Heart left ventricle (tissue), 16 donors: ENCODE data around the gene UBD. TPM values are rescaled to one million over a fixed set of nuclear protein-coding genes. Genes with fewer than 3 reads are reported as not detected.

Source experiments
- ATAC-seq, 4 donors: fragments of 200-7000 bp; cut with Tn5 transposase; one replicate each; pipeline ENCODE4 v1.9.1; 2020 to 2022; ENCODE audit warnings: moderate library complexity in 4 of 4, mild to moderate bottlenecking in 3 of 4, moderate number of reproducible peaks in 1 of 4
- DNase-seq, 5 donors: peaks; one replicate each; pipeline ENCODE4 v3.0.0-alpha.2; 2020
- H3K27ac ChIP-seq, 12 donors: fragments of 200-600 bp; sonication (generic) in 4 of 12; one replicate each; pipeline versions ENCODE4 v1.5.0 to v1.8.0; 2016 to 2022; ENCODE audit warnings: mild to moderate bottlenecking in 2 of 12
- H3K27me3 ChIP-seq, 9 donors: fragments of 200-600 bp; sonication (generic) in 2 of 9; one replicate each; pipeline versions ENCODE4 v1.5.1 to v1.8.0; 2016 to 2022; ENCODE audit warnings: mild to moderate bottlenecking in 3 of 9
- H3K36me3 ChIP-seq, 9 donors: fragments of 200-600 bp; sonication (generic) in 2 of 9; one replicate each; pipeline versions ENCODE4 v1.5.0 to v1.8.0; 2018 to 2022; ENCODE audit warnings: mild to moderate bottlenecking in 2 of 9
- H3K4me1 ChIP-seq, 12 donors: fragments of 200-600 bp; sonication (generic) in 4 of 12; one replicate each; pipeline versions ENCODE4 v1.5.0 to v1.8.0; 2016 to 2022; ENCODE audit warnings: mild to moderate bottlenecking in 3 of 12
- H3K4me3 ChIP-seq, 12 donors: fragments of 200-600 bp; sonication (generic) in 4 of 12; one replicate each; pipeline versions ENCODE4 v1.5.0 to v1.8.0; 2017 to 2022; ENCODE audit warnings: mild to moderate bottlenecking in 9 of 12, moderate library complexity in 4 of 12
- H3K9me3 ChIP-seq, 12 donors: fragments of 200-600 bp; sonication (generic) in 4 of 12; one replicate each; pipeline versions ENCODE4 v1.5.0 to v1.8.0; 2016 to 2022; ENCODE audit warnings: mild to moderate bottlenecking in 1 of 12
- POLR2A ChIP-seq, 2 donors: fragments of 450-650 bp; IDR thresholded peaks; one replicate each; pipeline ENCODE4 v1.6.1; 2017; ENCODE audit warnings: antibody characterized with exemption in 2 of 2, mild to moderate bottlenecking in 2 of 2, moderate library complexity in 2 of 2
- WGBS, 4 donors: extraction: QIAGEN DNeasy Blood & Tissue Kit in 2 of 4; methylation state at CpG; one replicate each; pipeline versions ENCODE4 v1.1.5 to v1.1.7; 2013 to 2018; 5-methylcytosine and 5-hydroxymethylcytosine counted together
- intact Hi-C, 10 donors: fragments of 100-400 bp; cut with DNase I; formaldehyde crosslinking; loops; one replicate each; pipeline versions ENCODE4 v1.11.1 to v1.14.2; 2022
- polyA plus RNA-seq, 2 donors: library from polyadenylated mRNA; stranded (reverse); fragments of 200-250 nt; gene quantifications; one replicate each; pipeline ENCODE4 v1.2.3, GENCODE V29; 2013
- total RNA-seq, 9 donors: library from RNA; depleted of rRNA in 2 of 9; stranded (reverse); fragments of >200 nt in 2 of 9; fragmentation: NEBNext Ultra II Directional in 3 of 9; extraction: Animal tissue kit (Norgen Biotek cat#: 25700) in 3 of 9; gene quantifications; one replicate each; pipeline versions ENCODE4 v1.1.0 to v1.2.4, GENCODE V29; 2016 to 2023
- TF ChIP-seq, protein P1 (sequence below), 12 donors: fragments of 200-600 bp; sonication (generic) in 4 of 12; IDR thresholded peaks; one replicate each; pipeline versions ENCODE4 v1.5.0 to v1.8.0; 2018 to 2022; ENCODE audit warnings: antibody characterized with exemption in 12 of 12, mild to moderate bottlenecking in 5 of 12
- donor health status: ischemic (EF 13 %, LVEDD 7.1; RV severe dilation, severe dysfunction).
- donor health status: healthy with polysubstance abuse.
- donor health status: DM: no; HTN: yes; CAD: no.
- donor health status: DM: no; HTN: no; CAD: no.
- donor health status: ischemic (EF 25% LVEDD 6.9; RV normal size, moderate dysfunction).
- donor health status: ischemic (EF 25% LVEDD 5.7; RV mildly dilated, moderate dysfunction).
- donor health status: healthy.
- donor health status: DM: yes; HTN: yes; CAD: no.
- donor health status: ischemic (EF 35%, LVEDD 5.7; RV mildly dilated, moderate dysfunction).
- donor health status: nonischemic (EF 11% LVEDD 7.7; RV severe dilation, severe dysfunction).
- donor health status: DM: yes; HTN: yes; CAD: no.
- donor health status: PGD.
- donor health status: ischemic (EF 29% LVEDD 5.4; RV normal size, mild dysfunction).
- donor health status: nonischemic (EF 23%, LVEDD 6.1; RV moderate dilation, normal function).

UBD gene
- total and polyA plus RNA-seq, 11 donors = 0.21 to 61.7 (median 5.9) TPM; not detected in 7

DNA sequence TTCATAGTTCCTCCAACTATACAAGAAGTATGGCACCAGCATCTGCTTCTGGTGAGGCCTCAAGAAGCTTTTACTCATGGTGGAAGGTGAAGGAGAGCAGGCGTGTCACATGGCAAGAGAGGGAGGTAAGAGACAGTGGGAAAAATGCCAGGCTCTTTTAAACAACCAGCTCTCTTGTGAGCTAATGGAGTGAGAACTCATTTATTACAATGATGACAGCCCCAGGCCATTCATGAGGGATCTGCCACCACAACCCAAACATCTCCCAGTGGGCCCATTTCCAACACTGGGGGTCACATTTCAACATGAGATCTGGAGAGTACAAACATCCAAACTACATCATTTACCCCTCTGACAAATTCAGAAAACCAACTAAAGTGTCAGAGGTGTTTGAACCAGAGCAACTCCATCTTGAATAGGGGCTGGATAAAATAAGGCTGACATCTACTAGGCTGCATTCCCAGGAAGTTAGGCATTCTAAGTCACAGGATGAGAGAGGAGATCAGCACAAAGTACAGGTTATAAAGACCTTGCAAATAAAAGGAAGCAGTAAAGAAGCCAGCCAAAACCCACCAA, 2.2 kb upstream of the UBD start:
- H3K27ac ChIP-seq = no peak overlapping the region
- no peak overlapping the region for H3K4me3 ChIP-seq
- H3K36me3 ChIP-seq = no peaks in the 10 kb centered on the region
- no peak for DNase-seq
- no peaks in the 10 kb centered on the region for H3K4me1 ChIP-seq
- intact Hi-C loops = no loop called here
- WGBS, 4 donors = 72 to 86% (median 79%) methylated on average over 1 of the region's 1 CpG
- no peak for ATAC-seq
- no peaks in the 10 kb centered on the region for H3K9me3 ChIP-seq
- TF ChIP-seq, protein P1, sequence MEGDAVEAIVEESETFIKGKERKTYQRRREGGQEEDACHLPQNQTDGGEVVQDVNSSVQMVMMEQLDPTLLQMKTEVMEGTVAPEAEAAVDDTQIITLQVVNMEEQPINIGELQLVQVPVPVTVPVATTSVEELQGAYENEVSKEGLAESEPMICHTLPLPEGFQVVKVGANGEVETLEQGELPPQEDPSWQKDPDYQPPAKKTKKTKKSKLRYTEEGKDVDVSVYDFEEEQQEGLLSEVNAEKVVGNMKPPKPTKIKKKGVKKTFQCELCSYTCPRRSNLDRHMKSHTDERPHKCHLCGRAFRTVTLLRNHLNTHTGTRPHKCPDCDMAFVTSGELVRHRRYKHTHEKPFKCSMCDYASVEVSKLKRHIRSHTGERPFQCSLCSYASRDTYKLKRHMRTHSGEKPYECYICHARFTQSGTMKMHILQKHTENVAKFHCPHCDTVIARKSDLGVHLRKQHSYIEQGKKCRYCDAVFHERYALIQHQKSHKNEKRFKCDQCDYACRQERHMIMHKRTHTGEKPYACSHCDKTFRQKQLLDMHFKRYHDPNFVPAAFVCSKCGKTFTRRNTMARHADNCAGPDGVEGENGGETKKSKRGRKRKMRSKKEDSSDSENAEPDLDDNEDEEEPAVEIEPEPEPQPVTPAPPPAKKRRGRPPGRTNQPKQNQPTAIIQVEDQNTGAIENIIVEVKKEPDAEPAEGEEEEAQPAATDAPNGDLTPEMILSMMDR (IDR thresholded peaks at IDR 0.05) = no peak
- TF ChIP-seq POLR2A (IDR thresholded peaks at IDR 0.05) = no peak
- H3K27me3 ChIP-seq = peaks cover 0 to 62% (median 16%) of the 10 kb centered on the region in 9 donors

DNA sequence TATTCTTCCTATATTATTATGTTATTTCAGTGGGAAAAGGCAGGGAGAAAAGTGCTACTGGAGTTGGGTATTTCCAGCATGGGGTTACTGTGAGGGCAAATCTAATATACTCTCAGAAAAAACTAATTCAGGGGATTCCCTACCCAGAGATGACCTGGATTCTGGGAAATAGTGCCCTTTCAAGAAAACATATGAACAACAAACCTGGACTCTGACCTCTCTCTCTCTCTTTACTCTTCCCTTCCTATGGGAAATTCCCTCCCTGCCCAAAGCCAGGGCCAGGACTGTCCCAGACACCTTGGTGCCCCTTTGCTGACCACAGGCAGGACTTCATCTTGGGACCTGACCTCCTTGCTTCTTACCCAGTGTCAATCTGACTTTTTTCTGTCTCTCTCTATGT, 1.6 kb upstream of the UBD start:
- TF ChIP-seq, protein P1 (IDR thresholded peaks at IDR 0.05) = no peak
- no peak for TF ChIP-seq POLR2A (IDR thresholded peaks at IDR 0.05)
- peaks cover 0 to 62% (median 17%) of the 10 kb centered on the region in 9 donors for H3K27me3 ChIP-seq

DNA sequence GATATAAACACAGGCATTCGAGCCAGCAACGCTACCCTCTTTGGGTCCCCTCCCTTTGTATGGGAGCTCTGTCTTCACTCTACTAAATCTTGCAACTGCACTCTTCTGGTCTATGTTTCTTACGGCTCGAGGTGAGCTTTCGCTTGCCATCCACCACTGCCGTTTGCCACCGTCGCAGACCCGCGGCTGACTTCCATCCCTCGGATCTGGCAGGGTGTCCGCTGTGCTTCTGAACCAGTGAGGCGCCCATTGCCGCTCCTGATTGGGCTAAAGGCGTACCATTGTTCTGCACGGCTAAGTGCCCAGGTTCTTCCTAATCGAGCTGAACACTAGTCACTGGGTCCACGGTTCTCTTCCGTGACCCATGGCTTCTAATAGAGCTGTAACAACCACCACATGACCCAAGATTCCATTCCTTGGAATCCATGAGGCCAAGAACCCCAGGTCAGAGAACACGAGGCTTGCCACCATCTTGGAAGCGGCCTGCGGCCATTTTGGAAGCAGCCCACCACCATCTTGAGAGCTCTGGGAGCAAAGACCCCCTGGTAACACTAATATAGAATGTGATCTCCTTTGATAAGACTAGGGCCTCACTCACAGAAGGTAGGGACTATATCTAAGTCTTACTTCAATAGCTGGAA, 973 bp downstream of the UBD start:
- intact Hi-C loops = no loop called here
- Histone ChIP-seq H3K9me3 (no peaks in the 10 kb centered on the region), H3K36me3 (no peaks in the 10 kb centered on the region), H3K4me3 (peak overlapping the region in 1 of 12 donors; percentile 27), H3K4me1 (peaks cover 0 to 7% (median 5%) of the 10 kb centered on the region in 12 donors), H3K27ac (no peak overlapping the region), H3K27me3 (peaks cover 5 to 81% (median 37%) of the 10 kb centered on the region in 9 donors)
- ATAC-seq (no peak), DNase-seq (no peak)
- no peak for TF ChIP-seq POLR2A (IDR thresholded peaks at IDR 0.05)
- TF ChIP-seq, protein P1 (IDR thresholded peaks at IDR 0.05) = no peak
- WGBS, 4 donors = 83 to 91% (median 87%) methylated on average over 22 of the region's 22 CpGs

More for the DNA sequence above, 1.6 kb upstream of the UBD start:
- Histone ChIP-seq H3K4me3 (no peak overlapping the region), H3K27ac (no peak overlapping the region), H3K36me3 (no peaks in the 10 kb centered on the region), H3K4me1 (no peaks in the 10 kb centered on the region), H3K9me3 (no peaks in the 10 kb centered on the region)
- no peak for DNase-seq
- ATAC-seq = no peak
- intact Hi-C loops = no loop called here

DNA sequence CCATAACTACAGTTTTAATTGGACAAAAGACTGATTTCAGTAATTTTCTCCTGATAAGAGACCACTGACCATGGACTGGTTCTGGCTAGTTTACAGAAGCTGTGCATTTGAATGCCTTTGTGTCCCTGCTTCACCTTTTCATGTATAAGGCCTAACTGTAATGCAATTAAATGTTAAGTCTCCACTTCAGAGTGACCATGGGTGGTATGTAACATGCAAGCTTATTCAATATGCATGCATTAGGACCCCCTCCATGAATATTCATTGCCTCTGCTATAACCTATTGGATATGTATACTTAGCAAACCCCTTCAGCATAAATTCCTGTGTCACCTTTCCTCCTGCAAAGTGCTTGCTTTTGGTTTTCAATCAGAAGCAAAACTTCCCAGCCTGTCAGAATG, 2.2 kb downstream of the UBD start:
- intact Hi-C loops = no loop called here
- ATAC-seq = no peak
- TF ChIP-seq, protein P1 (IDR thresholded peaks at IDR 0.05) = no peak
- TF ChIP-seq POLR2A (IDR thresholded peaks at IDR 0.05) = no peak
- Histone ChIP-seq H3K4me3 (peak overlapping the region in 1 of 12 donors; percentile 27), H3K27ac (no peak overlapping the region), H3K36me3 (no peaks in the 10 kb centered on the region), H3K9me3 (no peaks in the 10 kb centered on the region), H3K4me1 (peaks cover 0 to 18% (median 13%) of the 10 kb centered on the region in 12 donors), H3K27me3 (peaks cover 5 to 78% (median 39%) of the 10 kb centered on the region in 9 donors)
- DNase-seq = no peak
